GM19351 (cell line): ENCODE data around the gene SSC4D.
"Not testable (repeated sequence)": the region's sequence is repeated elsewhere in the genome, so short reads cannot be mapped to it uniquely, and the experiment has no call there.

ENCODE experiments used
- ATAC-seq: cut with Tn5 transposase; IDR thresholded peaks from one replicate; pipeline ENCODE4 v1.9.1; 2021; ENCODE audit warnings: mild to moderate bottlenecking, moderate library complexity; ENCODE audit not compliant: unreplicated experiment

The SSC4D gene

DNA sequence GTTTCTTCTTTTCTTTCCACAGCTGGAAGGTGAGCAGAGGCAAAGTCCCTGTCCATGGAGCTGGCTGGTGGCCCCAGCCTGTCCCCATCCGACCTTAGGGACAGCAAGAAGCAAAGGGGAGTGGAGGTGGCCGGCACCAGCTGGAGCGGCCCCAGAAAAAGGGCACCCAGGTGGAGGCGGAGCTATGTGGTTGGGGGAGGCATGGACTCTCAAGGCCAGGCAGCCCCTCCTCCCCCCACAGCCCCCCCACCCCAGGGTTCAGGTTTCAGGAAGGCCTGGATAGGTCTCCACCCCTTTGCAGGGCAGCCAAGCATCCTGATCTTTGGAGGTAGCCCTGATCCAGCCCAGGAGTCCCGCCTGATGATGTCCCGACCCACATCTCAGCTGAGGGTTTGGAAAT, at the start of gene SSC4D:
Gene SSC4D (minus strand): TSS at position 161 of the 400 bp plus-strand sequence. CDS start 5,258 bp downstream, outside the sequence.
- ATAC-seq: no peak

DNA sequence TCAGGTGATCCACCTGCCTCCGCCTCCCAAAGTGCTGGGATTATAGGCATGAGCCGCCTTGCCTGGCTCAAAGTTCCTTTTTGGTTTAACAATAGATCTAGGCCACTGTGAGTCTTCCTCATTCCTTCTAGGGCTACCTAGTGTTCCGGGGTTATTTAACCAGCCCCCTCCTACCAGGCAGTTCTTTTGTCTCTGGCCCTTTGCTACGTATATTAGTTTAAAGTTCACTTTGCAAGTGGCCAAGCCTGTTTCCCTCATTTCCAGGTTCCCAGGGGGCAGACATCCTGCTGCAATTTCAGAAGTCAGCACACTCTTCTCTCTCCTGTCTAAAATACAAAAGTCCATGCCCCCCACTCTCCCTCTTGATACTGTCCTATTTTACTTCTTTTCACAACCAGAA, 49.0 kb upstream of the SSC4D start:
- not testable (repeated sequence) for ATAC-seq

DNA sequence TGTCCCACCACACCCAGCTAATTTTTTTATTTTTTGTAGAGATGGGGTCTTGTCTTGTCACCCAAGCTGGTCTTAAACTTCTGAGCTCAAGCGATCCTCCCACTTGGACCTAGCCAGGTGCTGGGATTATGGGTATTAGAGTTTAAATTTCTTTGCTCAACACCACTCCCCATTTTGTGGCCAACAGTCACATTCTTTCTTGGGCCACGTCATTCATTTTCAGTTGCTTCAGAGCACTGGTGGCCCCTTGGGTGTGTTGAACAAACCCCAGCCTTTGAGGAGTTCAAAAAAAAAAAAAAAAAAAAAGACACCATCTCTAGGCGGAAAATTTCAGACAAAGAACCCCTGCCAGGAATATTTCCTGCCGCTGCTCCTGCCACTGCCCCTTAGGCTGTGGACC, 47.5 kb upstream of the SSC4D start:
- ATAC-seq: not testable (repeated sequence)

DNA sequence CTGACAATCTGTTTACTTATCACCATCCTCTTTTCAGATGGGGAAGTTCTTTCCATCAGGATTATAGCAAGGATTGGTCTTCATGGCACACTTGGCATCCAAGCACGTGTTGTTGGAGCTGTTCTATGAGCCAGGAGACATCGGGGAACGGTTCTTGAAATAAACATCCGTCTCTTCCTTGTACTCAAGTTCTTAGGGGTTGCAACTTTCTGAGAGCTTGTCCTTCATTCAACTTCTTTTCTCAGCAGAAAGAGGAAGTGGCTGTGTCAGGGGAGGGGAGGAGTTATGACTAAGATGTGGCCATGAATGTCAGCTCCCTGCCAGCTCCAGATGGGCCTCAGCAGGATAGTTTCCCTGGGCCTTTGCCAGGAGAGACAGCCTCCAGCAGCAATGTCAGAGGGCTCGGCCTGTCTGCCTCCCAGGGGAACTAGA, 36.1 kb upstream of the SSC4D start:
- ATAC-seq: peak; percentile 83

DNA sequence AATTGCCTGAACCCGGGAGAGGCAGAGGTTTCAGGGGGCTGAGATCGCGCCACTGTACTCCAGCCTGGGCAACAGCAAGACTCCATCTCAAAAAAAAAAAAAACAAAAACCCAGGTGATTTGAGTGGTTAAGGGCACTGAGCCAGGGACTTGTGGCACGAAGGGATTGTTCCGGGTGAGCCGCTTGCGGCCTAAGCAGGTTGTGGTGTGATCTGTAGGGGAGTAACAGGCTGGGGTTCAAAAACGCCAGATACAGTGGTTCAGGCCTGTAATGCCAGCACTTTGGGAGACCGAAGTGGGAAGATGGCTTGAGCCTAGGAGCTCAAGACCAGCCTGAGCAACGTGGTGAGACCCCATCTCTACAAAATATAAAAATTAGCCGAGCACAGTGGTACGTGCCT, 34.3 kb upstream of the SSC4D start:
- not testable (repeated sequence) for ATAC-seq

DNA sequence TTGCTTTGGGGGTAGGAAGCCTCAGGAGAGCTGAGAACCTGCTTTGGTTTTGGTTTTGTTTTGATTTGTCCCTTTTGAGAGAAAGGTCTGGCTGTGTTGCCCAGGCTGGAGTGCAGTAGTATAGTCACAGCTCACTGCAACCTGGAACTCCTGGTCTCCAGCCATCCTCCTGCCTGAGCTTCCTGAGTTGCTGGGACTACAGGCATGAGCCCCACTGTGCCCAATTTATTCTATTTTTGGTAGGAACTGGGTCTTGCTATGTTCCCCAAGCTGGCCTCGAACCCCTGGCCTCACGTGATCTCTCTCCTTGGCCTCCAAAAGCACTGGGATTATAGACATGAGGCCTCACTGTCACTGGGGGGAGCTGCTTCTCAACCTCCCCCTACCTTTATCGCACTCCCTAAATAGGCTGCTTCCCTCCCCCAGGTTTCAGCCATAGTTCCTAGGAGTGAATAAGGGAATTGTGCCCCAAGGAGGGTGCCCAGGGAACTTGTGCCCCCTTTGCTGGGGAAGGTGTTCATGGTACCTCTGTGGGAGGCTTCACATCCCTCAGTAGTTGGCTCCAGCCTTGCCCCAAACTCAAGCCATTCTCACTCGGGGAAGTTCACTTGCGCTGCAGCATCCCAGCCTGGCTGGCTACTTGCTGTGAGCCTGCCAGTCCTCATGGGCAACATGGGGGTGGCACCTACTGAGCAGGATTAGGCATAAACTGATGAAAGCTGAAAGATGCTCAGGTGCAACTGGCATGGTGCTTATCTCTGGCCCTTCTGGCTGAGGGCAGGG, 33.4 kb upstream of the SSC4D start:
- ATAC-seq: not testable (repeated sequence)

DNA sequence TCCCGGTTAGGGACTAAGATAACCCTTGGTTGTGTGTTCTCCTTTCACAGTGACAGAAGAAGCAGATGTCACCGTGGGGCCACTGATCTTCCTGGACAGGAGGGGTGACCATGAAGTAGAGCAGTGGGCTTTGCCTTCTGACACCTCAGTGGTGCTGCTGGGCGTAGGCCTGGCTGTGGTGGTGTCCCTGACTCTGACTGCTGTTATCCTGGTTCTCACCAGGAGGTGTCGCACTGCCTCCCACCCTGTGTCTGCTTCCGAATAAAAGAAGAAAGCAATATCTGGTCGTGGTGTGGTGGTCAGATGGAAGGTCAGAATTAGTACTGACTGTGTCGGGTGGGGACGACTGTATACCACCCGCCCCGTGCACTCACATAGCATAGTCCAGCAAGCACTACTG, 32.3 kb upstream of the SSC4D start:
- ATAC-seq: peak; percentile 49

DNA sequence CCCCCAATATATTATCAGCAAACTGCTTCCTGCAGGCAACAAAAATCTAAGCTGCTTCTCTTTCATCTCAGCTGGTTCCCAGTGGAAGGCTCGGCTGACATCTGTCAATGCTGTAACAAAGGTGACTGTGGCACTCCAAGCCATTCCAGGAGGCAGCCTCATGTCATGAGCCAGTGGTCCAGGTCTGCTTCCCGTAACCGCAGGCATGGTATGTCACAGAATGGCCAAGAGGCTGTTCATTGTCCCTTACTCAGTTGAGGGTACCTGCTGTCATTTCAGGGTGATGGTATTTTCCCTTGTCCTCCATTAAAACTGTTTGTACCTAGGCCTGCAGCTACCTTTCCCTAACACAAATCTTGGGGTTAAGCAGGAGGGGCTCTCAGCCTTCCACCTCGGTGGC, 30.9 kb upstream of the SSC4D start:
- ATAC-seq: not testable (repeated sequence)

DNA sequence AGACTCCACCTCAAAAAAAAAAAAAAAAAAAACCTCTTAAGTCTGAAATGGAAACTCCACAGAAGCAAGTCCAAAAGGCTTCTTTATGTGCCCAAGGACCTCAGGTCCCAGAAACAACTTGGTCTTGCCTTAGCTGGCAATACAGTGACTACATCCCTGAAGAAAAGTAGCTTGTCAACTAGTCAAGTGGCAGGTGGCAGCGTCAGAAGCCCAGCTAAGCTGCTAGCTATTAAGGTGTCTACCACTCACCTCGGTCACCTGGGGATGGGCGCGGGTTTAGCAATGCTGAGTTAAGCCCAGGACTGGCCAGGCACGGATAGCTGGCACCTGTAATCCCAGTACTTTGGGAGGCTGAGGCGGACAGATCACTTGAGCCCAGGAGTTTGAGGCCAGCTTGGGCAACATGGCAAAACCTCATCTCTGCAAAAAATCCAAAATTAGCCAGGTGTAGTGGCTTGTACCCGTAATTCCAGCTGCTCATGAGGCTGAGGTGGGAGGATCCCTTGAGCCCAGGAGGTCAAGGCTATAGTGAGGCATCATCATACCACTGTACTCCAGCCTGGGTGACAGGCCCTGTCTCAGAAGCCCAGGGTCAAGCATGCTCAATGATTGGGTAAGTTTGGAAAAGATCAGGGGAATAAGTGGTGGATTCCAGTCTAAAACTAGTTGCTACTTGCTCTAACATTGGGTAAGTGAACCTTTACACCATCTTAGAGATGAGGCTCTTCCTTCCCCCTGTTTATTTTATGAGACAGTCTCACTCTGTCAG, 29.8 kb upstream of the SSC4D start:
- not testable (repeated sequence) for ATAC-seq

DNA sequence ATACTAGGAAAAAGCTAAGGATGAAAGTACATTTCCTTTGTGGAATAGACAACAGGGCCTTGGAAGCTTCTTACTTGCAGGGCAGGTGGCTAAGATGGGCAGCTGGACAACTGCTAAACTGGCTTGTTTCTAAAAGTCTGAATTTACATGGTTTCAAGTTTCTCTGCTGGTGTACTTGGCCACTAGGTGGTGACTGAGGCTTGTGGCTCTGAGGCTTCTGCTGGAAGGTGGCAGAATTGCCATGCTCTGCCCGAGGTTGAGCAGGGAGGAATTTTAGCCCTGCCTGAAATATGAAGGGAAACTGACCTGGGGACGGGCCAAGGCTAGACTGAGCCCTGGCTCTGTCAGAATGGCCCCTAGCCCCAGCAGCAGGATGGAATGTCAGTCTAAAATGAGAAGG, 28.4 kb upstream of the SSC4D start:
- ATAC-seq: peak; percentile 80

DNA sequence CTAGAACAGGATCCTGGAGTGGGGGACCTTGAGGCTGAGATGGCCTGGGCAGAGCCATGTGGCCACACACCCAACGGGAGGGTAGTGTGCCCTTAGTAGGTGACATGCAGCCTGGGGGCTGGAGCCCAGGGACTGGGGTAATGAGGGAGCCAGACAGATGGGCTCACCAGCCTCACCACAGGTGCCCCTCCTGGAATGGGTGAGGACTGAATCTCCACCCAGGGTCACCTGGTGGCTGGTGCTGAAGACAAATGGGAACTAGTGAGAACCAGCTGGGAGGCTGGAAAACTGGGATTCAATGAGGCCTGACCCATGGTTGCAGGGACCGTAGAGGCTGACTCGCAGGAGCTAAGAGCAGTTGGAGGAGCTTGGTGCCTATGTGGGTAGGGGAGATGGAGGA, 21.3 kb upstream of the SSC4D start:
- no peak for ATAC-seq

DNA sequence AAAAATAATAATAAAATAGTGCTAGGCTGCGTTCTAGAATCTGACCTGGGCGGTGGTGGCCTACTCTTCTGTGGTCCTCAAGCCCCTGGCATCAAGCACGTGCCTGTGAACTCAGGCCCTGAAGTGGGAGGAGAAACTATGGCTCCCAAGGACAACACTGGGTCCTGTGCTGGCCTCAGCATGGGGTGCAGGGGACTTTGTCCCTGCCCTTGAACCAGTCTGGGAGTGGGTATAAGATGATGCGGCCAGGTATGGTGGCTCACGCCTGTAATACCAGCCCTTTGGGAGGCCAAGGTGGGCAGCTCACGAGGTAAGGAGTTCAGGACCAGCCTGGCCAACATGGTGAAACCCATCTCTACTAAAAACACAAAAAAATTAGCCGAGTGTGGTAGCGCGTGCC, 20.7 kb upstream of the SSC4D start:
- ATAC-seq: no peak

DNA sequence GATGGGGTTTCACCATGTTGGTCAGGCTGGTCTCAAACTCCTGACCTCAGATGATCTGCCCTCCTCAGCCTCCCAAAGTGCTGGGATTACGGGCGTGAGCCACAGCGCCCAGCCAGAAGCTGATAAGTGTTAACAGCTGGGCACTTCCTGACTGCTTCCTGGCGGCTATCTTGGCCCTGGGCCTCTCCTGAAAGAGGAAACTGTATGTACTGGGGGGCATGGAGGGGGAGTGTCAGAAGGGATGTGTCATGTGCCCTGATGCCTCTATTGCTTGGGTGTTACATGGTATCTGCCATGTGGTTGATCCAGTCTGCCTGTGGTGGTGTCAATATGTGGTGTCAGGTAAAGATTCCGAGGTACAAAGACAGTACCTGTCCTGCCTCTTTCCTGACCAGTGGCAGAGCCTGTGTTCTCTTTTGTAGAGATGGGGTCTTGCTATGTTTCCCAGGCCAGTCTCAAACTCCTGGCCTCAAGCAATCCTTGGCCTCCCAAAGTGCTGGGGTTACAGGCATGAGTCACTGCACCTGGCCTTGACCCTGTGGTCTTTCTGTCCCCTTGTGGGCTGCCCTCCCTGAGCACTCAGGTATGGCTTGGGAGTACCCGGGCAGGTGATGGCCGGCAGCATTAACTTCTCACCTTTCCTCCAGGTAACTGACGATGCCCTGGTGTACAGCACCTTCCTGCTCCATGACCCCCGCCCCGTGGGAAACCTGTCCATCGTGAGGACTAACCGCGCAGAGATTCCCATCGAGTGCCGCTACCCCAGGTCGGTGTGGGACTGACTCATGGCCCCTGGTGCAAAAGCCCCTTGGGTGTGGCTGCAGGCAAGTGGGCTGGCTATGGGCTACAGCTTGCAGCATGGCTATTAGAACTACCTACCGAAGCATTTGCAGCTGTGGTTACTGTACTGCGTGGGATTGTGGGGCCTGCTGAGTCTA, 19.6 kb upstream of the SSC4D start:
- ATAC-seq: no peak

DNA sequence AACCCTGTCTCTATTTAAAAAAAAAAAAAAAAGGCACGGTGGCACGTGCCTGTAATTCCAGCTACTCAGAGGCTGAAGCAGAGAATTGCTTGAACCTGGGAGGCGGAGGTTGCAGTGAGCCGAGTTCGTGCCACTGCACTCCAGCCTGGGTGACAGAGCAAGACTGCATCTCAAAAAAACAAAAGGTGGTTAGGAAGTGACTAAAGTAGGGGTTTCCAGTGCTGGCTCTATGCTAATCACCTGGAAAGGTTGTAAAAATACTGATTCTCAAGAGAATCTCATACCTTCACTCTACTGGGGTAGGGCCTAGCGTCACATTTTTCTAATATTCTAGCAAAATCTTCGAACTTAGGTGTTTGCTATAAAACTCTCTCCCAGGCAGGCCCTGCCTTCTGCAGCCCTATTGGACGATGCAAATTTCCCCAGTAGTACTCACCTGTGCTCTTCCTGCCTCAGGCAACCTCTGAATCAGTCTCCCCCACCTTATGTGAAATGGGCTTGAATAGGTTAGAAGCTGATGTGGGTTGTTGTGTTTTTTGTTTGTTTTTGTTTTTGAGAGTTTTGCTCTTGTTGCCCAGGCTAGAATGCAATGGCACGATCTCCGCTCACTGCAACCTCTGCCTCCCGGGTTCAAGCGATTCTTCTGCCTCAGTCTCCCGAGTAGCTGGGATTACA, 18.8 kb upstream of the SSC4D start:
- ATAC-seq: no peak

DNA sequence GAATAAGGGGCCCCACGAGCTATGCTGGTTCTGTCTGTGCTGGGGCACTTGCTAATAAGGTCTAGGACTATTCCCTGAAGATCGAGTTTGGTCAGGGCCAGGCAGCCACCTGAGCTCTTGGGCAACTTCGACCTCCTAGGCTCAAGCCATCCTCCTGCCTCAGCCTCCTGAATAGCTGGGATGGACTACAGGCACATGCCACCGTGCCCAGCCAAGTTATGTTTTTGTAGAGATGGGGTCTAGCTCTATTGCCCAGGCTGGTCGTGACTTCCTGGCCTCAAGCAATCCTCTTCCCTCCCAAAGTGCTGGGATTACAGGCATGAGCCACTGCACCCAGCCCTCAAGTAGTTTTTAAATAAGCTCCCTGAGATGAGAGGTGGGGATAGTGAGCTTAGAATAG, 18.1 kb upstream of the SSC4D start:
- ATAC-seq: no peak

DNA sequence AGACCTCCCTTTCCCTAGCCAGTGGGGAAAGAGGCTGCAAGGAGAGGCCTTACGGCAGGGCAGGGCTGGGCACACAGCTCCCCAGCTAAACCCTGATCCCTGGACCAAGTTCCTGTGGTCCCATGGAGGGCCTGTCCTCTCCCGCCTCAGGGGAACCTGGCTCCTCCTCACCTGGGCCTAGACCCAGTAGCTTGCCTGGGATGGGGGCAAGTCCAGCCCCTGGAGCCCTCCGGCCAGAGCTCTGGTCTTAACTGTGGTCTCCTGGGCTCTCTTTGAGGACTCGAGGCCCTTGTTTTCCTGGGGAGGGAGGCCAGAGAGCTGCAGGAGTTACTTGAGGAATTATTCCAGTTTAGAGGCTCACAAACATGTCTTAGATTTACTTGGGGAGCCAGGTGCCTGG, 16.7 kb upstream of the SSC4D start:
- ATAC-seq: no peak

DNA sequence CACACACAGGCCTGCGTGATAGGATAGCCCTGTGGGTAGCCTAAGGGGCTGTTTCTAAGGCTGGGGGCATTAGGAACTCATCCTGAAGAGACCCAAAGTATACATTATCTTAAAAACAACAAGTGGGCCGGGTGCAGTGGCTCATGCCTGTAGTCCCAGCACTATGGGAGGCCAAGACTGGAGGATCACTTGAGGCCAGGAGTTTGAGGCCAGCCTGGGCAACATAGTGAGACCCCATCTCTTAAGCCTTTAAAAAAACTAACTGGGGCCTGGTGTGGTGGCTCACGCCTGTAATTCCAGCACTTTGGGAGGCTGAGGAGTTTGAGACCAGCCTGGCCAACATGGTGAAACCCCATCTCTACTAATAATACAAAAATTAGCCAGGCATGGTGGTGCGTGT, 16.1 kb upstream of the SSC4D start:
- not testable (repeated sequence) for ATAC-seq

DNA sequence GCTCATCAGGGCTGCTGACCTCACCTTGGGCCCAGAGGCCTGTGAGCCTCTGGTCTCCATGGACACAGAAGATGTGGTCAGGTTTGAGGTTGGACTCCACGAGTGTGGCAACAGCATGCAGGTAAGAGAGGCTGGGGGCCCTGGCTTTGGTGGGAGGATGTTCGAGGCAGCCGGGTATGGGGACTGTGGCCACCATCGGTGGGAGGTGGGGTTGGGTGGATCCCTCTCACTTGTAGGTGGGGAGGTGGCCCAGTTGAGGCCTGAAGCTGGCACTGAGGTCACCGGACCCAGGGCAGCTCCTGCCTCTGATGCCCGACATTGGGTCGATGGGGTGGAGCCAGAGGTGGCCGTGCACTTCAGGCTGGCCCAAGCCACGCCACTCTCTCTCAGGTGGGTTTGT, 15.7 kb upstream of the SSC4D start:
- ATAC-seq: no peak

DNA sequence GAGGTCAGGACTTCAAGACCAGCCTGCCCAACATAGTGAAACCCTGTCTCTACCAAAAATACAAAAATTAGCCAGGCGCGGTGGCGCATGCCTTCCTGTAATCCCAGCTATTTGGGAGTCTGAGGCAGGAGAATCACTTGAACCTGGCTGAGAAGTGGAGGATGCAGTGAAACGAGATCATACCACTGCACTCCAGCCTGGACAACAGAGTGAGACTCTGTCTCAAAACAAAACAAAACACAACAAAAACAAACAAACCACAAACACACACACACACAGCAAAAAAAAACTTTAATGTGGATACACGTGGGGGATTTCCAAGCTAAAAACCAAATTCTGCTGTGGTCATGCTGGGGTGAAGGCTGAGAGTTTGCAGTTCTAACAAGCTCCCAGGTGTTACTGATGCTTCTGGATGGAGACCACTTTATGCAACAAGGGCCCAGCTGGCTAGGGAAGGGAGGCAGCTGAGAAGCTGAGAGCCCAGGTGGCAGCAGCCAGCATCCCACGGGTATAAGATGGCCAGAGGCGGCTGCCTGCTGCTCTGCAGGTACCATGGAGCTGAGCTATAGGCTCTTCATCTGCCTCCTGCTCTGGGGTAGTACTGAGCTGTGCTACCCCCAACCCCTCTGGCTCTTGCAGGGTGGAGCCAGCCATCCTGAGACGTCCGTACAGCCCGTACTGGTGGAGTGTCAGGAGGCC, 15.1 kb upstream of the SSC4D start, which contains the start of gene ZP3:
Gene ZP3 (plus strand): TSS at position 538 of the 699 bp plus-strand sequence. CDS start 15 bp downstream, at position 553.
- ATAC-seq: peak; percentile 79
